ENCODE data around the gene SLC25A36.
"Not testable (repeated sequence)": the region's sequence is repeated elsewhere in the genome, so short reads cannot be mapped to it uniquely, and the experiment has no call there.

The SLC25A36 gene

DNA sequence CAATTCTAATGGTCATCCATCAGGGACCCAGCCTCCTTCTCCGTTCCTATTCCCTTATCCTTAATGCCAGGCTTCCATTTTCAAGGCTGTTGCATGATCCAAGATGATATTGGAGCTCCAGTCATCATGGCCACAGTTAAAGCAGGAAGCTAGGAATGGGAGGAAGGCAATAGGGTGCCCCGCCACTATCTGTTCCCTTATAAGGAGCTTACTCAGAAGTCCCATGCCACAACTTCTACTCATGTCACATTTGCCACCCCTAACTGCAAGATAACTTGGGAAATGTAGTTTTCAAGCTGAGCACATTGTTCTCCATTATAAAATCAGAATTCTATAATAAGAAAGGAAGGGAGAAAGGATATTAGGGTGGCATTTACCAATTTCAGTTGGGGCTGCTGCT, 70.9 kb downstream of the SLC25A36 start:
- Histone ChIP-seq H3K4me1 (ENCODE audit: insufficient read depth, poor library complexity, severe bottlenecking) (no peaks in the 10 kb centered on the region), H3K27me3 (ENCODE audit: insufficient read depth, poor library complexity, severe bottlenecking) (no peaks in the 10 kb centered on the region), H3K36me3 (ENCODE audit: low read depth) (no peaks in the 10 kb centered on the region), H3K27ac (ENCODE audit: poor library complexity, severe bottlenecking) (no peak overlapping the region), H3K9me3 (ENCODE audit: severe bottlenecking) (no peaks in the 10 kb centered on the region), H3K4me3 (ENCODE audit: severe bottlenecking) (no peak overlapping the region)
- ATAC-seq (ENCODE audit: low read depth) (no peak), DNase-seq (ENCODE audit: low spot score) (no peak)
- TF ChIP-seq, protein P1, sequence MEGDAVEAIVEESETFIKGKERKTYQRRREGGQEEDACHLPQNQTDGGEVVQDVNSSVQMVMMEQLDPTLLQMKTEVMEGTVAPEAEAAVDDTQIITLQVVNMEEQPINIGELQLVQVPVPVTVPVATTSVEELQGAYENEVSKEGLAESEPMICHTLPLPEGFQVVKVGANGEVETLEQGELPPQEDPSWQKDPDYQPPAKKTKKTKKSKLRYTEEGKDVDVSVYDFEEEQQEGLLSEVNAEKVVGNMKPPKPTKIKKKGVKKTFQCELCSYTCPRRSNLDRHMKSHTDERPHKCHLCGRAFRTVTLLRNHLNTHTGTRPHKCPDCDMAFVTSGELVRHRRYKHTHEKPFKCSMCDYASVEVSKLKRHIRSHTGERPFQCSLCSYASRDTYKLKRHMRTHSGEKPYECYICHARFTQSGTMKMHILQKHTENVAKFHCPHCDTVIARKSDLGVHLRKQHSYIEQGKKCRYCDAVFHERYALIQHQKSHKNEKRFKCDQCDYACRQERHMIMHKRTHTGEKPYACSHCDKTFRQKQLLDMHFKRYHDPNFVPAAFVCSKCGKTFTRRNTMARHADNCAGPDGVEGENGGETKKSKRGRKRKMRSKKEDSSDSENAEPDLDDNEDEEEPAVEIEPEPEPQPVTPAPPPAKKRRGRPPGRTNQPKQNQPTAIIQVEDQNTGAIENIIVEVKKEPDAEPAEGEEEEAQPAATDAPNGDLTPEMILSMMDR (IDR thresholded peaks at IDR 0.05; ENCODE audit: poor library complexity, severe bottlenecking), result no peak

DNA sequence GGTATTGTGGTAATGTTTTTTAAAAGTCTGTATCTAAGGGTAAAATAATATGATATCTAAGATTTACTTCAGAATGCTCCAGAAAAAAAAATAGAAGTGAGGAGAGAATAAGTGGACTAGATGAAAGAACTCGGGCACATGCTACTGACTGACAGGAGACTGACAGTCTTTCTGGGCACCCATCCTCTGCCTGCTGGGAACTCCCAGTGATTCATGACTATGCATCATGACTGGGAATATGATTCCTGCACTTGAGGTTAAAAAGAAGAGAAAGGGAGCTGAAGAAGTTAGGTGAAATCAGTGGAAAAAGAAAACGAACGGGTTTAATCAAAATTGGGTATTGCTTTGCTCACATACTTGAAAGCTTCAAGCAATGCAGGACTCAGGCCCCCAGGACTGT, 73.8 kb downstream of the SLC25A36 start:
- TF ChIP-seq, protein P1 (IDR thresholded peaks at IDR 0.05; ENCODE audit: poor library complexity, severe bottlenecking), result no peak
- H3K27ac ChIP-seq (ENCODE audit: poor library complexity, severe bottlenecking), result no peak overlapping the region
- H3K36me3 ChIP-seq (ENCODE audit: low read depth), result no peaks in the 10 kb centered on the region
- no peaks in the 10 kb centered on the region for H3K27me3 ChIP-seq (ENCODE audit: insufficient read depth, poor library complexity, severe bottlenecking)
- no peak overlapping the region for H3K4me3 ChIP-seq (ENCODE audit: severe bottlenecking)
- H3K9me3 ChIP-seq (ENCODE audit: severe bottlenecking), result no peaks in the 10 kb centered on the region
- peak; percentile 59; the same call in 1 of the 3 replicates for ATAC-seq (ENCODE audit: low read depth)
- DNase-seq (ENCODE audit: low spot score), result no peak
- H3K4me1 ChIP-seq (ENCODE audit: insufficient read depth, poor library complexity, severe bottlenecking), result no peaks in the 10 kb centered on the region

DNA sequence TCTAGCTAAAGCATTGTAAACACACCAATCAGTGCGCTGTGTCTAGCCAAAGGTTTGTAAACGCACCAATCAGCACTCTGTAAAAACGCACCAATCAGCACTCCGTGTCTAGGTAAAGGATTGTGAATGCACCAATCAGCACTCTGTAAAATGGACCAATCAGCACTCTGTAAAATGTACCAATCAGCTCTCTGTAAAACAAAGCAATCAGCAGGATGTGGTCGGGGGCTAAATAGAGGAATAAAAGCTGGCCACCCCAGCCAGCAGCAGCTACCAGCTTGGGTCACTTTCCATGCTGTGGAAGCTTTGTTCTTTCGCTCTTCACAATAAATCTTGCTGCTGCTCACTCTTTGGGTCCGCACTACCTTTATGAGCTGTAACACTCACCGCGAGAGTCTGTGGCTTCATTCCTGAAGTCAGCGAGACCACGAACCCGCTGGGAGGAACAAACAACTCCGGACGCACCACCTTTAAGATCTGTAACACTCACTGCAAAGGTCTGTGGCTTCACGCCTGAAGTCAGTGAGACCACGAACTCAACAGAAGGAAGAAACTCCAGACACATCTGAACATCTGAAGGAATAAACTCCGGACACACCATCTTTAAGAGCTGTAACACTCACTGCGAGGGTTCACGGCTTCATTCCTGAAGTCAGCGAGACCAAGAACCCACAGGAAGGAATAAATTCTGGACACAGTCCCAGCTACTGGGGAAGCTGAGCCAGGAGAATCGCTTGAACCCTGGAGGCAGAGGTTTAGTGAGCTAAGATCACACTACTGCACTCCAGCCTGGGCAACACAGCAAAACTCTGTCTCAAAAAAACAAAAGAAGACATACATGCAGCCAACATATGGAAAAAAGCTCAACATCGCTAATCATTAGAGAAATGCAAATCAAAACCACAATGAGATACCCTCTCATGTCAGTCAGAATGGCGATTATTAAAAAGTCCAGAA, 76.0 kb downstream of the SLC25A36 start:
- not testable (repeated sequence) for H3K4me1 ChIP-seq (ENCODE audit: insufficient read depth, poor library complexity, severe bottlenecking); H3K27ac ChIP-seq (ENCODE audit: poor library complexity, severe bottlenecking); H3K36me3 ChIP-seq (ENCODE audit: low read depth); H3K9me3 ChIP-seq (ENCODE audit: severe bottlenecking); H3K4me3 ChIP-seq (ENCODE audit: severe bottlenecking); H3K27me3 ChIP-seq (ENCODE audit: insufficient read depth, poor library complexity, severe bottlenecking); DNase-seq (ENCODE audit: low spot score); ATAC-seq (ENCODE audit: low read depth)

DNA sequence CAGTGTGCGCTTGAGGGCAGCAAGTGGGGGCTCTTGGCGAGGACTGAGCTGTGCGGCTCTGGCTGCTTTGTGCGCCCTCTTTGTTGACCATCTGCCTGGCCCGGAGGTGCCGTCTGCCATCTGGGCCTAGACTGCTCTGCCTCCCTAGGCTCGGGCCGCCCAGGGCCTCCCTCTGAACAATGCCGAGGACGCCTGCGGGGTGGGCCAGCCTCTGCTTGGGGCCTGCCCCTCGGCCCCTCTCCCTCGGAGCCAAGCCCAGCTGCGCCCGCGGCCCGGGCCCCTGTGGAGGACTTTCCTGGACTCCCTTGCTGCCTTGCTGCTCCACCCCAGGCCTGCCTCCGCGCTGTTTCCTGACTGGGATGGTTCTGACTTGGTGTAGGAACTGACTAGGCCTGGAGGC, 77.6 kb downstream of the SLC25A36 start:
- Histone ChIP-seq H3K4me3 (ENCODE audit: severe bottlenecking) (no peak overlapping the region), H3K36me3 (ENCODE audit: low read depth) (no peaks in the 10 kb centered on the region), H3K27ac (ENCODE audit: poor library complexity, severe bottlenecking) (no peak overlapping the region), H3K4me1 (ENCODE audit: insufficient read depth, poor library complexity, severe bottlenecking) (no peaks in the 10 kb centered on the region), H3K27me3 (ENCODE audit: insufficient read depth, poor library complexity, severe bottlenecking) (peaks cover 2% of the 10 kb centered on the region), H3K9me3 (ENCODE audit: severe bottlenecking) (no peaks in the 10 kb centered on the region)
- TF ChIP-seq, protein P1 (IDR thresholded peaks at IDR 0.05; ENCODE audit: poor library complexity, severe bottlenecking), result no peak
- DNase-seq (ENCODE audit: low spot score), result no peak
- no peak for ATAC-seq (ENCODE audit: low read depth)

DNA sequence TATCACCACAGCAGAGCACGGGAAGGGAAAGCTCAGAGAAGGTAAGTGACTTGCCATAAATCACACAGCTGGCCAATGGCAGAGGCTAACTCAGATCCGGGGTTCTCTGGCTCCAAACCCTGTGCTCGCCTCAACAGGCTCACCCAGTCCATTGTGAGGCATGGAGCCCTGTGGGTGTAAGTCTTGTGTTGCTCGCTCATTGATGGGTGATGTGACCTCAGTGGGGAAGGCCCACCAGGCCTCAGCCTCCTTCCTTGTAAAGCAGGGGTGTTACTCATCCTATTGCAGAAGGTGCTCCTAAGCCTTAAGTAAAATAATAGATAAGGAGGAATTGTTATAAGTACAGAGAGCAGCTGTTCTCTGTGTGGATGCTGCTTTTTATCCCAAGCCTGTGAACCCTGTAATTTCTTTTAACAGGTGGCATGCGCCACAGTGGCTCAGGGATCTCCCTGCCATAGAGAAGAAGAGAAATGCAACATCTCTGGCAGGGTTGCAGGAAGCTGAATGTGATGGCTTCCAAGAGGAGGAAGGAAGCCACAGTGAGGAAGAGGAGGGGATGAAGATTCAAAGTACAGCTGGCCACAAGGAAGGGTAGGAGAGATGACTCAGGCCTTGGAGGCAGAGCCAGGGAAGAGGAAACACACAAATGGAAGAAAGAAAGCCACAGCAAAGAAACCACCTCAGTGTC, 78.7 kb downstream of the SLC25A36 start:
- ATAC-seq (ENCODE audit: low read depth) (no peak), DNase-seq (ENCODE audit: low spot score) (no peak)
- H3K4me3 ChIP-seq (ENCODE audit: severe bottlenecking), result no peak overlapping the region
- no peaks in the 10 kb centered on the region for H3K9me3 ChIP-seq (ENCODE audit: severe bottlenecking)
- H3K27ac ChIP-seq (ENCODE audit: poor library complexity, severe bottlenecking), result no peak overlapping the region
- H3K36me3 ChIP-seq (ENCODE audit: low read depth), result no peaks in the 10 kb centered on the region
- peaks cover 11% of the 10 kb centered on the region for H3K27me3 ChIP-seq (ENCODE audit: insufficient read depth, poor library complexity, severe bottlenecking)
- no peaks in the 10 kb centered on the region for H3K4me1 ChIP-seq (ENCODE audit: insufficient read depth, poor library complexity, severe bottlenecking)
- TF ChIP-seq, protein P1 (IDR thresholded peaks at IDR 0.05; ENCODE audit: poor library complexity, severe bottlenecking), result no peak

All from RWPE2 (cell line).